ENCODE results near the gene PRDM16.
"Not testable (repeated sequence)": the region's sequence is repeated elsewhere in the genome, so short reads cannot be mapped to it uniquely, and the experiment has no call there.

PRDM16 gene

GRCh38 chr1:3234956-3235355, 166.0 kb downstream of the PRDM16 start:
- intact Hi-C loops (cut with micrococcal nuclease) = no loop called here
- Mint-ChIP-seq H3K4me1 (ENCODE audit: low read depth) (no peaks in the 10 kb centered on the region), H3K27ac (no peak overlapping the region), H3K27me3 (no peaks in the 10 kb centered on the region), H3K9me3 (no peaks in the 10 kb centered on the region), H3K36me3 (ENCODE audit: low read depth) (no peaks in the 10 kb centered on the region), H3K4me3 (no peak overlapping the region)

GRCh38 chr1:3235496-3235895, 166.5 kb downstream of the PRDM16 start:
- Mint-ChIP-seq H3K4me1 (ENCODE audit: low read depth) (no peaks in the 10 kb centered on the region), H3K9me3 (no peaks in the 10 kb centered on the region), H3K27ac (no peak overlapping the region), H3K4me3 (no peak overlapping the region), H3K27me3 (no peaks in the 10 kb centered on the region), H3K36me3 (ENCODE audit: low read depth) (no peaks in the 10 kb centered on the region)
- intact Hi-C loops (cut with micrococcal nuclease) = no loop called here

- intact Hi-C loops (cut with micrococcal nuclease) = no loop called here
- Mint-ChIP-seq H3K27ac (no peak overlapping the region), H3K9me3 (no peaks in the 10 kb centered on the region), H3K36me3 (ENCODE audit: low read depth) (no peaks in the 10 kb centered on the region), H3K27me3 (no peaks in the 10 kb centered on the region), H3K4me1 (ENCODE audit: low read depth) (no peaks in the 10 kb centered on the region), H3K4me3 (no peak overlapping the region)
Measured at GRCh38 chr1:3236361-3236760, 167.4 kb downstream of the PRDM16 start.

GRCh38 chr1:3236955-3237354, 168.0 kb downstream of the PRDM16 start:
- H3K27me3 Mint-ChIP-seq = no peaks in the 10 kb centered on the region
- no peaks in the 10 kb centered on the region for H3K4me1 Mint-ChIP-seq (ENCODE audit: low read depth)
- no peaks in the 10 kb centered on the region for H3K9me3 Mint-ChIP-seq
- H3K36me3 Mint-ChIP-seq (ENCODE audit: low read depth) = no peaks in the 10 kb centered on the region
- H3K27ac Mint-ChIP-seq = no peak overlapping the region
- no peak overlapping the region for H3K4me3 Mint-ChIP-seq
- intact Hi-C loops (cut with micrococcal nuclease) = no loop called here

- Mint-ChIP-seq H3K4me3 (no peak overlapping the region), H3K27ac (no peak overlapping the region), H3K27me3 (no peaks in the 10 kb centered on the region), H3K9me3 (no peaks in the 10 kb centered on the region), H3K4me1 (ENCODE audit: low read depth) (no peaks in the 10 kb centered on the region), H3K36me3 (ENCODE audit: low read depth) (no peaks in the 10 kb centered on the region)
- intact Hi-C loops (cut with micrococcal nuclease) = no loop called here
Measured at GRCh38 chr1:3237570-3237969, 168.6 kb downstream of the PRDM16 start.

GRCh38 chr1:3237994-3238702, 169.1 kb downstream of the PRDM16 start:
- intact Hi-C loops (cut with micrococcal nuclease) = no loop called here
- H3K27me3 Mint-ChIP-seq = no peaks in the 10 kb centered on the region

GRCh38 chr1:3238703-3239278, 169.8 kb downstream of the PRDM16 start:
- no peaks in the 10 kb centered on the region for H3K27me3 Mint-ChIP-seq
- no peaks in the 10 kb centered on the region for H3K9me3 Mint-ChIP-seq
- no peak overlapping the region for H3K27ac Mint-ChIP-seq
- no peaks in the 10 kb centered on the region for H3K36me3 Mint-ChIP-seq (ENCODE audit: low read depth)
- no peaks in the 10 kb centered on the region for H3K4me1 Mint-ChIP-seq (ENCODE audit: low read depth)
- intact Hi-C loops (cut with micrococcal nuclease) = no loop called here
- no peak overlapping the region for H3K4me3 Mint-ChIP-seq

More at GRCh38 chr1:3237994-3238702, 169.1 kb downstream of the PRDM16 start:
- H3K36me3 Mint-ChIP-seq (ENCODE audit: low read depth) = no peaks in the 10 kb centered on the region
- H3K4me3 Mint-ChIP-seq = no peak overlapping the region
- no peaks in the 10 kb centered on the region for H3K4me1 Mint-ChIP-seq (ENCODE audit: low read depth)
- H3K9me3 Mint-ChIP-seq = no peaks in the 10 kb centered on the region
- H3K27ac Mint-ChIP-seq = no peak overlapping the region

GRCh38 chr1:3239991-3240390, 171.0 kb downstream of the PRDM16 start:
- H3K4me1 Mint-ChIP-seq (ENCODE audit: low read depth); H3K27ac Mint-ChIP-seq; H3K9me3 Mint-ChIP-seq; H3K27me3 Mint-ChIP-seq; H3K36me3 Mint-ChIP-seq (ENCODE audit: low read depth); H3K4me3 Mint-ChIP-seq; intact Hi-C loops (cut with micrococcal nuclease): not testable (repeated sequence)

GRCh38 chr1:3240524-3241235, 171.7 kb downstream of the PRDM16 start:
- no peaks in the 10 kb centered on the region for H3K9me3 Mint-ChIP-seq
- peaks cover under 1% of the 10 kb centered on the region for H3K27me3 Mint-ChIP-seq
- H3K4me3 Mint-ChIP-seq = no peak overlapping the region
- intact Hi-C loops (cut with micrococcal nuclease) = no loop called here
- no peaks in the 10 kb centered on the region for H3K4me1 Mint-ChIP-seq (ENCODE audit: low read depth)
- no peak overlapping the region for H3K27ac Mint-ChIP-seq
- H3K36me3 Mint-ChIP-seq (ENCODE audit: low read depth) = no peaks in the 10 kb centered on the region

GRCh38 chr1:3241236-3241550, 172.2 kb downstream of the PRDM16 start:
- Mint-ChIP-seq H3K27ac (no peak overlapping the region), H3K4me3 (no peak overlapping the region), H3K27me3 (peaks cover 2% of the 10 kb centered on the region), H3K4me1 (ENCODE audit: low read depth) (no peaks in the 10 kb centered on the region), H3K9me3 (no peaks in the 10 kb centered on the region), H3K36me3 (ENCODE audit: low read depth) (no peaks in the 10 kb centered on the region)
- intact Hi-C loops (cut with micrococcal nuclease) = no loop called here

- Mint-ChIP-seq H3K4me3 (no peak overlapping the region), H3K9me3 (no peaks in the 10 kb centered on the region), H3K36me3 (ENCODE audit: low read depth) (no peaks in the 10 kb centered on the region), H3K4me1 (ENCODE audit: low read depth) (no peaks in the 10 kb centered on the region), H3K27me3 (peaks cover 2% of the 10 kb centered on the region), H3K27ac (no peak overlapping the region)
- intact Hi-C loops (cut with micrococcal nuclease) = no loop called here
Measured at GRCh38 chr1:3241673-3242407, 172.8 kb downstream of the PRDM16 start.

GRCh38 chr1:3242408-3243260, 173.6 kb downstream of the PRDM16 start:
- intact Hi-C loops (cut with micrococcal nuclease) = no loop called here
- Mint-ChIP-seq H3K36me3 (ENCODE audit: low read depth) (no peaks in the 10 kb centered on the region), H3K9me3 (no peaks in the 10 kb centered on the region), H3K27me3 (peaks cover 8% of the 10 kb centered on the region), H3K4me1 (ENCODE audit: low read depth) (no peaks in the 10 kb centered on the region), H3K4me3 (no peak overlapping the region), H3K27ac (no peak overlapping the region)

- Mint-ChIP-seq H3K4me1 (ENCODE audit: low read depth) (no peaks in the 10 kb centered on the region), H3K27me3 (peaks cover 15% of the 10 kb centered on the region), H3K4me3 (no peak overlapping the region), H3K9me3 (no peaks in the 10 kb centered on the region), H3K27ac (no peak overlapping the region), H3K36me3 (ENCODE audit: low read depth) (no peaks in the 10 kb centered on the region)
- intact Hi-C loops (cut with micrococcal nuclease) = no loop called here
Measured at GRCh38 chr1:3243304-3243703, 174.3 kb downstream of the PRDM16 start.

Measured in dendritic cell treated with granulocyte-macrophage colony-stimulating factor and Interleukin-4, amounts not matched to agents 40 ng/mL and 50 ng/mL, for 4 days (primary cell).